Prostate gland (tissue), 2 donors: ENCODE measurements around the gene SLC22A4. TPM values are rescaled to one million over a fixed set of nuclear protein-coding genes. Genes with fewer than 3 reads are reported as not detected.

Source experiments
- DNase-seq: peaks from one replicate; pipeline ENCODE4 v3.0.0-alpha.2; 2019; ENCODE audit warnings: low spot score
- H3K27ac ChIP-seq, 2 donors: fragments of 200-600 bp; sonication (generic); 2 replicates each; pipeline ENCODE4 v1.5.1; 2017 to 2019
- H3K27me3 ChIP-seq: fragments of 200-600 bp; sonication (generic); replicated peaks from 2 replicates; pipeline ENCODE4 v1.5.1; 2019; ENCODE audit not compliant: insufficient read depth
- H3K36me3 ChIP-seq, 2 donors: fragments of 200-600 bp; sonication (generic); 1 replicate in 1 of 2; 2 replicates in 1 of 2; pipeline versions ENCODE4 v1.5.1 to v1.8.1; 2017 to 2019
- H3K4me1 ChIP-seq: fragments of 200-600 bp; sonication (generic); replicated peaks from 2 replicates; pipeline ENCODE4 v1.5.1; 2019
- H3K4me3 ChIP-seq, 2 donors: fragments of 200-600 bp; sonication (generic); 2 replicates each; pipeline ENCODE4 v1.5.1; 2017 to 2019
- H3K9me3 ChIP-seq: fragments of 200-600 bp; sonication (generic); 2 replicates; pipeline ENCODE4 v1.5.1; 2017
- CTCF ChIP-seq, 4 experiments: fragments of 200-600 bp in 2 of 4; fragments of 450-650 bp in 2 of 4; sonication (generic) in 2 of 4; IDR thresholded peaks; 1 replicate in 3 of 4; 2 replicates in 1 of 4; pipeline ENCODE4 v1.5.1; 2016 to 2019; ENCODE audit warnings: antibody characterized with exemption in 4 of 4, mild to moderate bottlenecking in 2 of 4, moderate library complexity in 2 of 4
- POLR2A ChIP-seq: fragments of 450-650 bp; IDR thresholded peaks from one replicate; pipeline ENCODE4 v1.6.1; 2016; ENCODE audit warnings: antibody characterized with exemption, mild to moderate bottlenecking
- POLR2AphosphoS5 ChIP-seq: sonication (generic); formaldehyde crosslinking; IDR thresholded peaks from one replicate; pipeline ENCODE4 v1.6.1; 2017; ENCODE audit warnings: antibody characterized with exemption
- WGBS: methylation state at CpG from one replicate; pipeline ENCODE4 v1.1.5; 2018; 5-methylcytosine and 5-hydroxymethylcytosine counted together
- intact Hi-C: fragments of 100-400 bp; cut with DNase I; formaldehyde crosslinking; loops from one replicate; pipeline ENCODE4 v1.14.2; 2022
- microRNA-seq: library from miRNA; unstranded; fragments of <30 nt; microRNA quantifications from one replicate; pipeline ENCODE4, GENCODE V29; 2016
- small RNA-seq, 2 donors: library from RNA; depleted of rRNA; stranded (forward); fragments of <200 nt; gene quantifications; one replicate each; pipeline ENCODE3, GENCODE V24; 2016
- total RNA-seq, 2 donors: library from RNA; depleted of rRNA; stranded (reverse); fragments of >200 nt; gene quantifications; one replicate each; pipeline ENCODE4 v1.1.0, GENCODE V29; 2016

SLC22A4 gene
- total RNA-seq, 2 donors from 2014 or later, result 5.5 to 8.2 TPM

- Histone ChIP-seq H3K9me3 (no peaks in the 10 kb centered on the region), H3K27me3 (no peaks in the 10 kb centered on the region), H3K4me1 (peaks cover 7% of the 10 kb centered on the region), H3K27ac (no peak overlapping the region), H3K36me3 (no peaks in the 10 kb centered on the region), H3K4me3 (no peak overlapping the region)
- intact Hi-C loops, result no loop called here
- WGBS, result 80% methylated on average over 6 of the region's 6 CpGs
- no peak for DNase-seq
- TF ChIP-seq POLR2A (no peak), CTCF (IDR thresholded peaks at IDR 0.05) (no peak), POLR2AphosphoS5 (no peak)
These were observed 99.0 kb downstream of the SLC22A4 start for GRCh38 chr5:132392978-132393825.

Small RNAs within 50 kb of the gene (microRNA-seq; reads per million reads assigned to microRNA genes)
- gene MIR3936, result 1.6 reads per million, percentile 21 among the genes with 10 or more reads in this experiment

Small RNAs within 50 kb of the gene (small RNA-seq; reads per million reads assigned to genes)
- gene MIR3936, result 0.09 to 0.10 reads per million in 2 donors

Other genes with a start within 250 kb of the SLC22A4 start
- gene IL3, start 233.7 kb upstream of the SLC22A4 start, total RNA-seq, result not detected
- gene CSF2, start 220.6 kb upstream of the SLC22A4 start, total RNA-seq, result not detected
- gene P4HA2, start 66.5 kb upstream of the SLC22A4 start, total RNA-seq, result 10 to 100 TPM; 16.8 to 18.0 TPM
- 10 to 100 TPM; 35.9 to 50.2 TPM for gene PDLIM4, start 36.7 kb upstream of the SLC22A4 start, total RNA-seq
- 10 to 100 TPM; 26.2 to 37.5 TPM for gene SLC22A5, start 75.3 kb downstream of the SLC22A4 start, total RNA-seq
- gene IRF1, start 196.4 kb downstream of the SLC22A4 start, total RNA-seq, result 10 to 100 TPM; 42.2 to 47.0 TPM
- not detected for gene IL5, start 249.1 kb downstream of the SLC22A4 start, total RNA-seq